Gastrocnemius medialis (tissue), 4 donors: ENCODE results near the gene UNC5B. TPM values are rescaled to one million over a fixed set of nuclear protein-coding genes. Genes with fewer than 3 reads are reported as not detected.

Experiments
- ATAC-seq, 2 donors: fragments of 150-250 bp; one replicate each; pipeline ENCODE4 v1.9.1; 2016
- DNase-seq, 2 donors: peaks; one replicate each; pipeline ENCODE4 v3.0.0-alpha.2; 2019
- H3K27ac ChIP-seq, 4 donors: fragments of 200-600 bp; sonication (generic); 1 replicate in 1 of 4; 2 replicates in 3 of 4; pipeline ENCODE4 v1.5.1; 2016 to 2018; ENCODE audit warnings: mild to moderate bottlenecking in 2 of 4, moderate library complexity in 1 of 4
- H3K27me3 ChIP-seq, 3 donors: fragments of 200-600 bp; sonication (generic) in 2 of 3; 1 replicate in 1 of 3; 2 replicates in 2 of 3; pipeline versions ENCODE4 v1.5.1 to v1.6.0; 2016 to 2019; ENCODE audit warnings: mild to moderate bottlenecking in 1 of 3, moderate library complexity in 1 of 3
- H3K36me3 ChIP-seq, 2 donors: fragments of 200-600 bp; sonication (generic) in 1 of 2; one replicate each; pipeline ENCODE4 v1.5.1; 2017 to 2018
- H3K4me1 ChIP-seq, 2 donors: fragments of 200-600 bp; sonication (generic) in 1 of 2; one replicate each; pipeline ENCODE4 v1.5.1; 2016 to 2017; ENCODE audit warnings: mild to moderate bottlenecking in 2 of 2
- H3K4me3 ChIP-seq, 4 donors: fragments of 200-600 bp; sonication (generic) in 3 of 4; 1 replicate in 1 of 4; 2 replicates in 3 of 4; pipeline ENCODE4 v1.5.1; 2016 to 2019; ENCODE audit warnings: mild to moderate bottlenecking in 2 of 4
- H3K9me3 ChIP-seq, 3 donors: fragments of 200-600 bp; sonication (generic) in 2 of 3; 1 replicate in 1 of 3; 2 replicates in 2 of 3; pipeline ENCODE4 v1.5.1; 2016 to 2019
- CTCF ChIP-seq, 5 experiments: fragments of 450-650 bp in 3 of 5; fragments of 200-600 bp in 2 of 5; sonication (generic) in 2 of 5; IDR thresholded peaks in 4 of 5; conservative IDR thresholded peaks in 1 of 5; 1 replicate in 4 of 5; 2 replicates in 1 of 5; pipeline ENCODE4 v1.5.1; 2016 to 2019; ENCODE audit warnings: antibody characterized with exemption in 5 of 5, mild to moderate bottlenecking in 3 of 5, moderate library complexity in 3 of 5
- POLR2A ChIP-seq, 2 donors: fragments of 450-650 bp; IDR thresholded peaks; one replicate each; pipeline ENCODE4 v1.6.1; 2017; ENCODE audit warnings: antibody characterized with exemption in 2 of 2, mild to moderate bottlenecking in 2 of 2, moderate library complexity in 2 of 2
- in situ Hi-C, 4 donors: fragments of 200-750 bp; cut with MboI; loops; one replicate each; pipeline versions ENCODE4 v1.15.0 to v1.8.0; 2017; ENCODE audit warnings: low sequenced_read_pairs in 4 of 4
- intact Hi-C: fragments of 100-400 bp; cut with DNase I; formaldehyde crosslinking; loops from one replicate; pipeline ENCODE4 v1.15.1; 2023; ENCODE audit warnings: low total_unique reads
- total RNA-seq, 4 donors: library from RNA; depleted of rRNA; stranded (reverse); fragments of >200 nt; gene quantifications; one replicate each; pipeline versions ENCODE4 v1.1.0 to v1.2.3, GENCODE V29; 2016

The UNC5B gene
- total RNA-seq, 4 donors from 2014 or later = 0.65 to 1.2 (median 0.90) TPM

GRCh38 chr10:71290806-71291527 is 78.6 kb downstream of the UNC5B start:
- in situ Hi-C loops (no loop called here), intact Hi-C loops (no loop called here)
- H3K27me3 ChIP-seq = no peaks in the 10 kb centered on the region
- no peak overlapping the region for H3K4me3 ChIP-seq
- no peaks in the 10 kb centered on the region for H3K36me3 ChIP-seq
- H3K9me3 ChIP-seq = no peaks in the 10 kb centered on the region
- H3K27ac ChIP-seq = no peak overlapping the region
- H3K4me1 ChIP-seq = no peaks in the 10 kb centered on the region
- ATAC-seq = no peak
- no peak for DNase-seq
- no peak for TF ChIP-seq CTCF (IDR thresholded peaks at IDR 0.05 in 4 of 5, conservative IDR thresholded peaks at IDR 0.05 in 1 of 5)

- Histone ChIP-seq H3K4me1 (no peaks in the 10 kb centered on the region), H3K4me3 (no peak overlapping the region), H3K27me3 (no peaks in the 10 kb centered on the region), H3K9me3 (no peaks in the 10 kb centered on the region), H3K36me3 (no peaks in the 10 kb centered on the region), H3K27ac (no peak overlapping the region)
- intact Hi-C loops (no loop called here), in situ Hi-C loops (no loop called here)
- DNase-seq (no peak), ATAC-seq (no peak)
- TF ChIP-seq CTCF (IDR thresholded peaks at IDR 0.05 in 4 of 5, conservative IDR thresholded peaks at IDR 0.05 in 1 of 5) (no peak), POLR2A (IDR thresholded peaks at IDR 0.05) (no peak)
Measured at GRCh38 chr10:71291528-71291900, 79.1 kb downstream of the UNC5B start.

- Histone ChIP-seq H3K4me3 (no peak overlapping the region), H3K27me3 (no peaks in the 10 kb centered on the region), H3K4me1 (no peaks in the 10 kb centered on the region), H3K9me3 (no peaks in the 10 kb centered on the region), H3K36me3 (no peaks in the 10 kb centered on the region), H3K27ac (no peak overlapping the region)
- intact Hi-C loops (no loop called here), in situ Hi-C loops (no loop called here)
- no peak for DNase-seq
- TF ChIP-seq CTCF (IDR thresholded peaks at IDR 0.05 in 4 of 5, conservative IDR thresholded peaks at IDR 0.05 in 1 of 5) = no peak
- TF ChIP-seq POLR2A (IDR thresholded peaks at IDR 0.05) = no peak
- ATAC-seq = no peak
Measured at GRCh38 chr10:71292624-71293445, 80.5 kb downstream of the UNC5B start.

DNA sequence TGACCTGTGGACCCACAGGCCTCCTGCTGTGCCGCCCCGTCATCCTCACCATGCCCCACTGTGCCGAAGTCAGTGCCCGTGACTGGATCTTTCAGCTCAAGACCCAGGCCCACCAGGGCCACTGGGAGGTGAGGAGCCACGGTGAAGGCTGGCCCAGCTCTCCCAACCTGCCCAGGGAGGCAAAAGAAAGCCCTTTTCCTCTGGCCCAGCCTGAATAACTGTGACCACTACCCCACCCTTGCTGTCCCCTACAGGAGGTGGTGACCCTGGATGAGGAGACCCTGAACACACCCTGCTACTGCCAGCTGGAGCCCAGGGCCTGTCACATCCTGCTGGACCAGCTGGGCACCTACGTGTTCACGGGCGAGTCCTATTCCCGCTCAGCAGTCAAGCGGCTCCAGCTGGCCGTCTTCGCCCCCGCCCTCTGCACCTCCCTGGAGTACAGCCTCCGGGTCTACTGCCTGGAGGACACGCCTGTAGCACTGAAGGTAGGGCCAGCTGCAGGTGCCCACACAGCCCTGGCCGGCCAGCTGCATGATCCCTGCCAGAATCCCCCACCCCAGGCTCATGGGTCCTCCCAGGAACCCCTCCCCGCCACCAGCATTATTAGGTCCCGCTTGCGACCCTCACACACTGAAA is 81.2 kb downstream of the UNC5B start:
- H3K9me3 ChIP-seq = no peaks in the 10 kb centered on the region
- intact Hi-C loops (no loop called here), in situ Hi-C loops (no loop called here)
- TF ChIP-seq POLR2A (IDR thresholded peaks at IDR 0.05) (no peak), CTCF (IDR thresholded peaks at IDR 0.05 in 4 of 5, conservative IDR thresholded peaks at IDR 0.05 in 1 of 5) (no peak)
- no peaks in the 10 kb centered on the region for H3K27me3 ChIP-seq
- no peak overlapping the region for H3K27ac ChIP-seq
- ATAC-seq (no peak), DNase-seq (no peak)
- no peaks in the 10 kb centered on the region for H3K36me3 ChIP-seq
- H3K4me1 ChIP-seq = no peaks in the 10 kb centered on the region
- H3K4me3 ChIP-seq = no peak overlapping the region
